Type B pancreatic cell (in vitro differentiated cells): ENCODE data around the gene ALDH1A3. TPM values are rescaled to one million over a fixed set of nuclear protein-coding genes. Genes with fewer than 3 reads are reported as not detected.

ENCODE experiments used
- DNase-seq: peaks from one replicate; pipeline ENCODE4 v3.0.0; 2021; ENCODE audit warnings: mixed read lengths; ENCODE audit not compliant: unreplicated experiment; ENCODE audit errors: extremely low spot score
- H3K27ac Mint-ChIP-seq: 2 replicates; pipeline ENCODE4 v1.8.0; 2021; ENCODE audit warnings: mild to moderate bottlenecking, mixed read lengths
- H3K27me3 Mint-ChIP-seq: 2 replicates; pipeline ENCODE4 v1.8.0; 2021; ENCODE audit warnings: mixed read lengths
- H3K36me3 Mint-ChIP-seq: 2 replicates; pipeline ENCODE4 v1.8.0; 2021; ENCODE audit warnings: mixed read lengths
- H3K4me1 Mint-ChIP-seq: one replicate; pipeline ENCODE4 v1.8.0; 2021; ENCODE audit warnings: mixed read lengths; ENCODE audit not compliant: unreplicated experiment
- H3K4me3 Mint-ChIP-seq: 2 replicates; pipeline ENCODE4 v1.8.0; 2021; ENCODE audit warnings: mild to moderate bottlenecking, mixed read lengths
- H3K9me3 Mint-ChIP-seq: 2 replicates; pipeline ENCODE4 v1.8.0; 2021; ENCODE audit warnings: mixed read lengths
- total RNA-seq: library from RNA; stranded (reverse); gene quantifications from 2 replicates; pipeline ENCODE4 v1.2.1, GENCODE V29; 2021; ENCODE audit warnings: low replicate concordance
- TF ChIP-seq, protein P1 (sequence below): fragments of 200-600 bp; sonication (generic); conservative IDR thresholded peaks from 2 replicates; pipeline ENCODE4 v1.5.0; 2021; ENCODE audit warnings: antibody characterized with exemption, mild to moderate bottlenecking

ALDH1A3 gene
- total RNA-seq, 1 donor from 2014 or later = 13.0 TPM

- H3K4me1 Mint-ChIP-seq = peaks cover 5% of the 10 kb centered on the region
- H3K36me3 Mint-ChIP-seq = no peaks in the 10 kb centered on the region
- TF ChIP-seq, protein P1, sequence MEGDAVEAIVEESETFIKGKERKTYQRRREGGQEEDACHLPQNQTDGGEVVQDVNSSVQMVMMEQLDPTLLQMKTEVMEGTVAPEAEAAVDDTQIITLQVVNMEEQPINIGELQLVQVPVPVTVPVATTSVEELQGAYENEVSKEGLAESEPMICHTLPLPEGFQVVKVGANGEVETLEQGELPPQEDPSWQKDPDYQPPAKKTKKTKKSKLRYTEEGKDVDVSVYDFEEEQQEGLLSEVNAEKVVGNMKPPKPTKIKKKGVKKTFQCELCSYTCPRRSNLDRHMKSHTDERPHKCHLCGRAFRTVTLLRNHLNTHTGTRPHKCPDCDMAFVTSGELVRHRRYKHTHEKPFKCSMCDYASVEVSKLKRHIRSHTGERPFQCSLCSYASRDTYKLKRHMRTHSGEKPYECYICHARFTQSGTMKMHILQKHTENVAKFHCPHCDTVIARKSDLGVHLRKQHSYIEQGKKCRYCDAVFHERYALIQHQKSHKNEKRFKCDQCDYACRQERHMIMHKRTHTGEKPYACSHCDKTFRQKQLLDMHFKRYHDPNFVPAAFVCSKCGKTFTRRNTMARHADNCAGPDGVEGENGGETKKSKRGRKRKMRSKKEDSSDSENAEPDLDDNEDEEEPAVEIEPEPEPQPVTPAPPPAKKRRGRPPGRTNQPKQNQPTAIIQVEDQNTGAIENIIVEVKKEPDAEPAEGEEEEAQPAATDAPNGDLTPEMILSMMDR = no peak
- peaks cover 72% of the 10 kb centered on the region for H3K27me3 Mint-ChIP-seq
- no peak for DNase-seq
- no peaks in the 10 kb centered on the region for H3K9me3 Mint-ChIP-seq
- no peak overlapping the region for H3K27ac Mint-ChIP-seq
- H3K4me3 Mint-ChIP-seq = no peak overlapping the region
Measured at GRCh38 chr15:100922192-100923040, 42.8 kb downstream of the ALDH1A3 start.

- DNase-seq = no peak
- no peaks in the 10 kb centered on the region for H3K36me3 Mint-ChIP-seq
- H3K4me1 Mint-ChIP-seq = peaks cover 5% of the 10 kb centered on the region
- TF ChIP-seq, protein P1 = no peak
- no peaks in the 10 kb centered on the region for H3K9me3 Mint-ChIP-seq
- no peak overlapping the region for H3K27ac Mint-ChIP-seq
- H3K4me3 Mint-ChIP-seq = no peak overlapping the region
- H3K27me3 Mint-ChIP-seq = peaks cover 68% of the 10 kb centered on the region
Measured at GRCh38 chr15:100923076-100923475, 43.4 kb downstream of the ALDH1A3 start.

DNA sequence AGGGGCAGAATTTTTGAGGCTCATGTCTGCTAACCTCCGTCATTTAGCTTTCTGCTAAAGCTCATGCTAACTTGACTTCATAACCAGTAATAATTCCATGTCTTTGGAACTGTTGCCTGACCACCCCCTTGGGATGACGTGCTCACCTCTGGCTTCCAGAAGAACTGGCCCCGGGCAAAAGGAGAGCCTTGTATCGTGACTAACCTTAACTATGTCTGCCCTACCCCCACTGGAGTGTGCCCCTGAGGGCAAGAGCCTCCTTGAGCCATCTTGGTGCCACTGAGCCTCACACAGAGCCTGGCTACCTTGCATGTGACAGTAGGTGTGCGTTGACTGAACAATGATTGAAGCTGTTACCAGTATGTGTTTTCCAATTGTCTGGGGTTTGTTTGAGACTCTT lies 44.3 kb downstream of the ALDH1A3 start:
- Mint-ChIP-seq H3K4me1 (peaks cover 3% of the 10 kb centered on the region), H3K9me3 (peaks cover 3% of the 10 kb centered on the region), H3K36me3 (no peaks in the 10 kb centered on the region), H3K27me3 (peaks cover 63% of the 10 kb centered on the region), H3K27ac (no peak overlapping the region), H3K4me3 (no peak overlapping the region)
- peak; percentile 56 for DNase-seq
- TF ChIP-seq, protein P1 = no peak

DNA sequence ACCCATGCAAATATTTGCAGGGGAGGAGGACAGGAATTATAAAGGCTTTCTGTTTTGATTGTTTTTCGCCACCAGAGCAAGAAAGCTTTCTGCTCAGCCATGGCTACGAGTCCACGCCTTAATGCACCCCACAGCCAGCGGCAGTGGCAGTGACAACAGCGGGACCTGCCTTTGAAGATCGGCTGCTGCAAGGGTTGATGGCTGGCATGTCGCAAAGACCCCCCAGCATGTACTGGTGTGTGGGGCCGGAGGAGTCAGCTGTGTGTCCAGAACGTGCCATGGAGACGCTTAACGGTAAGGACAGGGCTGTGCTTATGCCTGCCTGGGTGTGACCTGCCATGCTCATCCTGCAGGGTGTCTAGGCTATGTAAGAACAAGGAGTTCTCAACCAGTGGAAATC lies 44.8 kb downstream of the ALDH1A3 start:
- peak; percentile 50 for DNase-seq
- no peak overlapping the region for H3K27ac Mint-ChIP-seq
- TF ChIP-seq, protein P1 = no peak
- no peak overlapping the region for H3K4me3 Mint-ChIP-seq
- H3K27me3 Mint-ChIP-seq = peaks cover 67% of the 10 kb centered on the region
- H3K9me3 Mint-ChIP-seq = peaks cover 6% of the 10 kb centered on the region
- no peaks in the 10 kb centered on the region for H3K36me3 Mint-ChIP-seq
- peaks cover 9% of the 10 kb centered on the region for H3K4me1 Mint-ChIP-seq

GRCh38 chr15:100925480-100925879 lies 45.8 kb downstream of the ALDH1A3 start:
- no peak overlapping the region for H3K4me3 Mint-ChIP-seq
- TF ChIP-seq, protein P1 = no peak
- peaks cover 6% of the 10 kb centered on the region for H3K9me3 Mint-ChIP-seq

More at GRCh38 chr15:100925480-100925879, 45.8 kb downstream of the ALDH1A3 start:
- no peak overlapping the region for H3K27ac Mint-ChIP-seq
- H3K36me3 Mint-ChIP-seq = no peaks in the 10 kb centered on the region
- peaks cover 14% of the 10 kb centered on the region for H3K4me1 Mint-ChIP-seq
- H3K27me3 Mint-ChIP-seq = peaks cover 58% of the 10 kb centered on the region
- no peak for DNase-seq
